HG03095 (cell line): ENCODE data around the gene MYOZ3.

Source experiments
- ATAC-seq: cut with Tn5 transposase; IDR thresholded peaks from one replicate; pipeline ENCODE4 v1.9.1; 2021; ENCODE audit warnings: moderate library complexity; ENCODE audit not compliant: unreplicated experiment

The MYOZ3 gene

GRCh38 chr5:150626853-150627276 is 34.2 kb upstream of the MYOZ3 start:
- ATAC-seq: no peak

GRCh38 chr5:150627731-150628545 is 33.1 kb upstream of the MYOZ3 start:
- no peak for ATAC-seq

- no peak for ATAC-seq
Measured at GRCh38 chr5:150628936-150629485, 32.0 kb upstream of the MYOZ3 start.

GRCh38 chr5:150630016-150630415 is 31.0 kb upstream of the MYOZ3 start:
- ATAC-seq: no peak

- no peak for ATAC-seq
Measured at GRCh38 chr5:150630461-150631325, 30.4 kb upstream of the MYOZ3 start.

- ATAC-seq: no peak
Measured at GRCh38 chr5:150631326-150631701, 29.7 kb upstream of the MYOZ3 start.

- no peak for ATAC-seq
Measured at GRCh38 chr5:150632305-150633160, 28.5 kb upstream of the MYOZ3 start.

- no peak for ATAC-seq
Measured at GRCh38 chr5:150633429-150633828, 27.6 kb upstream of the MYOZ3 start.

GRCh38 chr5:150636391-150637244 is 24.4 kb upstream of the MYOZ3 start:
- ATAC-seq: no peak

GRCh38 chr5:150637245-150638052 is 23.6 kb upstream of the MYOZ3 start:
- no peak for ATAC-seq

GRCh38 chr5:150638053-150638444 is 23.0 kb upstream of the MYOZ3 start:
- ATAC-seq: no peak

- ATAC-seq: no peak
Measured at GRCh38 chr5:150638488-150639376, 22.3 kb upstream of the MYOZ3 start.

- ATAC-seq: no peak
Measured at GRCh38 chr5:150639377-150639692, 21.7 kb upstream of the MYOZ3 start.

GRCh38 chr5:150639751-150640150 is 21.3 kb upstream of the MYOZ3 start:
- no peak for ATAC-seq

- ATAC-seq: no peak
Measured at GRCh38 chr5:150640311-150641005, 20.6 kb upstream of the MYOZ3 start, which contains the start of gene SYNPO. Gene SYNPO (plus strand): TSS chr5:150640660. CDS start chr5:150648276, 7,616 bp downstream.

GRCh38 chr5:150641006-150641570 is 20.0 kb upstream of the MYOZ3 start:
- ATAC-seq: no peak
